ENCODE data around the gene SPATA21. TPM values are rescaled to one million over a fixed set of nuclear protein-coding genes. Genes with fewer than 3 reads are reported as not detected.
A peak's percentile ranks its signal among the peaks of the same experiment; 100 is the strongest.

The SPATA21 gene
- total RNA-seq, 3 donors from 2014 or later (not counting 1 experiment from before 2014, with no cell fraction given): 0.35 to 0.55 (median 0.36) TPM

DNA sequence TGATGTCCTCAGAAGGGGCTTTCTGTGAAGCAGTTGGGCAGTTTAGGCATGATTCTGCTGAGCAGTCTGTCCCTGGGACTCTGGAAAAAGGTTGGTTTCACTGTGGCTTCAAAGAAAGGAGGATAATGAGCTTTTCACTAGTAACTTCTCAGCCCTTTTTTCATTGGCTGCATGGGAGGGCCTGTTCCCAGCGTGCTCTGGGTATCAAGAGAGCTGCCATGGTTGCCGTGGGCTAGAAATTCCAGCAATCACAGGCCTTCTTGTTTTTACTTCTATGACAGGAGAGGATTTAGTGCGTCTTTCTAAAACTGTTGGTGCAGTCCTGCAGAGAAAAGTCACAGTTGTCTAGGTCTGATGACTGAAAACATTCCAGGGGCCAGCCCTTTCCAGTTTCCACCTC, 63.0 kb downstream of the SPATA21 start:
- WGBS (ENCODE audit: insufficient coverage): 87% methylated on average over 3 of the region's 3 CpGs
- Mint-ChIP-seq H3K27ac (peak overlapping the region; percentile 29 to 33), H3K4me1 (peaks cover 63 to 70% of the 10 kb centered on the region in 2 donors), H3K36me3 (no peaks in the 10 kb centered on the region), H3K27me3 (ENCODE audit: low read depth in 2 of 2) (no peaks in the 10 kb centered on the region), H3K4me3 (no peak overlapping the region), H3K9me3 (no peaks in the 10 kb centered on the region)
- intact Hi-C loops (cut with micrococcal nuclease): no loop called here
- no peak overlapping the region for H3K4me3 ChIP-seq (ENCODE audit: low read length)
- no peak overlapping the region for H3K27ac ChIP-seq (ENCODE audit: low read length)
- H3K27me3 ChIP-seq (ENCODE audit: control insufficient read depth, insufficient read depth, low read length): no peaks in the 10 kb centered on the region
- ATAC-seq: no peak
- no peaks in the 10 kb centered on the region for H3K9me3 ChIP-seq (ENCODE audit: control insufficient read depth, insufficient read depth, low read length)
- H3K4me1 ChIP-seq (ENCODE audit: control insufficient read depth, insufficient read depth, low read length): peaks cover 51% of the 10 kb centered on the region
- TF ChIP-seq, protein P1, sequence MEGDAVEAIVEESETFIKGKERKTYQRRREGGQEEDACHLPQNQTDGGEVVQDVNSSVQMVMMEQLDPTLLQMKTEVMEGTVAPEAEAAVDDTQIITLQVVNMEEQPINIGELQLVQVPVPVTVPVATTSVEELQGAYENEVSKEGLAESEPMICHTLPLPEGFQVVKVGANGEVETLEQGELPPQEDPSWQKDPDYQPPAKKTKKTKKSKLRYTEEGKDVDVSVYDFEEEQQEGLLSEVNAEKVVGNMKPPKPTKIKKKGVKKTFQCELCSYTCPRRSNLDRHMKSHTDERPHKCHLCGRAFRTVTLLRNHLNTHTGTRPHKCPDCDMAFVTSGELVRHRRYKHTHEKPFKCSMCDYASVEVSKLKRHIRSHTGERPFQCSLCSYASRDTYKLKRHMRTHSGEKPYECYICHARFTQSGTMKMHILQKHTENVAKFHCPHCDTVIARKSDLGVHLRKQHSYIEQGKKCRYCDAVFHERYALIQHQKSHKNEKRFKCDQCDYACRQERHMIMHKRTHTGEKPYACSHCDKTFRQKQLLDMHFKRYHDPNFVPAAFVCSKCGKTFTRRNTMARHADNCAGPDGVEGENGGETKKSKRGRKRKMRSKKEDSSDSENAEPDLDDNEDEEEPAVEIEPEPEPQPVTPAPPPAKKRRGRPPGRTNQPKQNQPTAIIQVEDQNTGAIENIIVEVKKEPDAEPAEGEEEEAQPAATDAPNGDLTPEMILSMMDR (IDR thresholded peaks at IDR 0.05): no peak
- H3K36me3 ChIP-seq (ENCODE audit: control insufficient read depth, insufficient read depth, low read length): no peaks in the 10 kb centered on the region
- no peak for DNase-seq

- Mint-ChIP-seq H3K4me3 (peak overlapping the region; percentile 67), H3K36me3 (no peaks in the 10 kb centered on the region), H3K27ac (peak overlapping the region; percentile 61 to 80), H3K9me3 (no peaks in the 10 kb centered on the region), H3K4me1 (peaks cover 63 to 71% of the 10 kb centered on the region in 2 donors), H3K27me3 (ENCODE audit: low read depth in 2 of 2) (no peaks in the 10 kb centered on the region)
- Histone ChIP-seq H3K4me1 (ENCODE audit: control insufficient read depth, insufficient read depth, low read length) (peaks cover 46% of the 10 kb centered on the region), H3K27me3 (ENCODE audit: control insufficient read depth, insufficient read depth, low read length) (no peaks in the 10 kb centered on the region), H3K27ac (ENCODE audit: low read length) (no peak overlapping the region), H3K36me3 (ENCODE audit: control insufficient read depth, insufficient read depth, low read length) (no peaks in the 10 kb centered on the region), H3K9me3 (ENCODE audit: control insufficient read depth, insufficient read depth, low read length) (no peaks in the 10 kb centered on the region), H3K4me3 (ENCODE audit: low read length) (no peak overlapping the region)
- TF ChIP-seq, protein P1 (IDR thresholded peaks at IDR 0.05): no peak
- ATAC-seq: no peak
- WGBS (ENCODE audit: insufficient coverage): 93% methylated on average over 3 of the region's 3 CpGs
- no peak for DNase-seq
- intact Hi-C loops (cut with micrococcal nuclease): no loop called here
Observed at GRCh38 chr1:16372535-16373285, 64.5 kb downstream of the SPATA21 start.

DNA sequence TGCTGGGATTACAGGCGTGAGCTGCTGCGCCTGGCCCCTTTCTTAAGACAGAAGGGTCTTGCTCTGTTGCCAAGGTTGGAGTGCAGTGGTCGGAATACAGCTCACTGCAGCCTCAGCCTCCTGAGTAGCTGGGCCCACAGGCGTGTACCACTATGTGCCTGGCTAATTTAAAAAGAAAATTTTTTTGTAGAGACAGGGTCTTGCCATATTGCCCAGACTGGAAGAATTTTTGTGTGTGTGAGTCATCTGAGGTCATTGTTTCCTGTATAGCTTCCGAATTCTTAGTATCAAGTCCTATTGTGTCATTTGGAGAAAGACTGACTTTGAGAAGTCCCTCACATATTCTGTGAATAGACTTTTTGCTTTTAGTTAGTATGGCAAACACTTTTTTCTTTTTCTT, 65.5 kb downstream of the SPATA21 start:
- intact Hi-C loops (cut with micrococcal nuclease): no loop called here
- peaks cover 40% of the 10 kb centered on the region for H3K4me1 ChIP-seq (ENCODE audit: control insufficient read depth, insufficient read depth, low read length)
- DNase-seq (peak in 1 of 2 donors; percentile 48), ATAC-seq (no peak)
- no peaks in the 10 kb centered on the region for H3K9me3 Mint-ChIP-seq
- H3K9me3 ChIP-seq (ENCODE audit: control insufficient read depth, insufficient read depth, low read length): no peaks in the 10 kb centered on the region
- no peak overlapping the region for H3K4me3 ChIP-seq (ENCODE audit: low read length)
- TF ChIP-seq, protein P1 (IDR thresholded peaks at IDR 0.05): no peak
- H3K27me3 ChIP-seq (ENCODE audit: control insufficient read depth, insufficient read depth, low read length): no peaks in the 10 kb centered on the region
- no peaks in the 10 kb centered on the region for H3K27me3 Mint-ChIP-seq (ENCODE audit: low read depth in 2 of 2)
- peak overlapping the region; percentile 67 for H3K4me3 Mint-ChIP-seq
- H3K27ac ChIP-seq (ENCODE audit: low read length): no peak overlapping the region
- H3K36me3 Mint-ChIP-seq: no peaks in the 10 kb centered on the region
- peaks cover 54 to 61% of the 10 kb centered on the region in 2 donors for H3K4me1 Mint-ChIP-seq
- WGBS (ENCODE audit: insufficient coverage): 64% methylated on average over 5 of the region's 5 CpGs
- no peaks in the 10 kb centered on the region for H3K36me3 ChIP-seq (ENCODE audit: control insufficient read depth, insufficient read depth, low read length)
- peak overlapping the region; percentile 61 to 80 for H3K27ac Mint-ChIP-seq

Data from natural killer cell (primary cell).